D721Med (cell line): ENCODE measurements around the gene BTG2.

Experiments
- DNase-seq: peaks from one replicate; pipeline ENCODE4 v3.0.0; 2011; ENCODE audit warnings: low spot score; ENCODE audit not compliant: insufficient read length
- FAIRE-seq: peaks from 2 replicates; lab custom pipeline; 2011; peaks lifted over from hg19 to GRCh38; lab: Jason Lieb, UNC
- TF ChIP-seq, protein P1 (sequence below): IDR thresholded peaks from 2 replicates; pipeline ENCODE4 v1.5.1; 2012; ENCODE audit warnings: mild to moderate bottlenecking, control low read depth; ENCODE audit not compliant: insufficient read depth; ENCODE audit errors: missing control alignments

BTG2 gene

DNA sequence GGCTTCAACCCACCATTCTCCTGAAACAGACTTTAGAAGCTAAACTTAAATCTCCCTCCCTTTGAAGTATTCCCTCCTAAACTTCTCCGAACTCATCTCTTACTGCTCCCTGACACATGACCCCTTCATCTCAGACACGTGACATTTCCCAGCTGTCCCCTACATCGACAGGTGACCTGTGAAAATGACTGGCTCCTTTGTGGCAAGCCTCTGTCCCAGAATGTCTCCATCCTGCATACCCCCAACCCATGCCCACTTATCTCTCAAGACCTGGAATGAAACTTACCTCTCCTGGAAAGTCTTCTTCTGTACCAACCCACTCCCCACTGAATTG, 41.4 kb downstream of the BTG2 start:
- TF ChIP-seq, protein P1, sequence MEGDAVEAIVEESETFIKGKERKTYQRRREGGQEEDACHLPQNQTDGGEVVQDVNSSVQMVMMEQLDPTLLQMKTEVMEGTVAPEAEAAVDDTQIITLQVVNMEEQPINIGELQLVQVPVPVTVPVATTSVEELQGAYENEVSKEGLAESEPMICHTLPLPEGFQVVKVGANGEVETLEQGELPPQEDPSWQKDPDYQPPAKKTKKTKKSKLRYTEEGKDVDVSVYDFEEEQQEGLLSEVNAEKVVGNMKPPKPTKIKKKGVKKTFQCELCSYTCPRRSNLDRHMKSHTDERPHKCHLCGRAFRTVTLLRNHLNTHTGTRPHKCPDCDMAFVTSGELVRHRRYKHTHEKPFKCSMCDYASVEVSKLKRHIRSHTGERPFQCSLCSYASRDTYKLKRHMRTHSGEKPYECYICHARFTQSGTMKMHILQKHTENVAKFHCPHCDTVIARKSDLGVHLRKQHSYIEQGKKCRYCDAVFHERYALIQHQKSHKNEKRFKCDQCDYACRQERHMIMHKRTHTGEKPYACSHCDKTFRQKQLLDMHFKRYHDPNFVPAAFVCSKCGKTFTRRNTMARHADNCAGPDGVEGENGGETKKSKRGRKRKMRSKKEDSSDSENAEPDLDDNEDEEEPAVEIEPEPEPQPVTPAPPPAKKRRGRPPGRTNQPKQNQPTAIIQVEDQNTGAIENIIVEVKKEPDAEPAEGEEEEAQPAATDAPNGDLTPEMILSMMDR = no peak
- FAIRE-seq (no peak), DNase-seq (no peak)

DNA sequence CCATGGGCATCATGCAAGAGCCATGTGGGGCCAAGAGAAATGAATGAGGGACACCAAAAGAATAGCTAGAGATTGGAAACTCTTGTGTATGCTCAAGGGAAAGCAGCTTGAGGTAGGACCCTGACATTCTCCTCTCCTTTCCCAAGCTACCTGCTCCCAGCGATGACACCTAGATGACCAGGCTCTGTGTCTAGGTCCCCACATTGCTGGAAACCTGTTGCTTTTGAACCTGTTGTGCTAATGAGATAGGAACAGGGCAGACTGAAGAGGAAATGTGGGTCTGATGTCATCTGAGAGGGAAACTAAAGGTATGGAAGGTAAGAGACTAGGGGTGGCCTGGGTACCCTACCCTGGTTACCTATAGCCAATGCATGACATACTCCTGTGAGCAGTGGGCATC, 43.8 kb downstream of the BTG2 start:
- FAIRE-seq (no peak), DNase-seq (no peak)
- TF ChIP-seq, protein P1 = no peak

DNA sequence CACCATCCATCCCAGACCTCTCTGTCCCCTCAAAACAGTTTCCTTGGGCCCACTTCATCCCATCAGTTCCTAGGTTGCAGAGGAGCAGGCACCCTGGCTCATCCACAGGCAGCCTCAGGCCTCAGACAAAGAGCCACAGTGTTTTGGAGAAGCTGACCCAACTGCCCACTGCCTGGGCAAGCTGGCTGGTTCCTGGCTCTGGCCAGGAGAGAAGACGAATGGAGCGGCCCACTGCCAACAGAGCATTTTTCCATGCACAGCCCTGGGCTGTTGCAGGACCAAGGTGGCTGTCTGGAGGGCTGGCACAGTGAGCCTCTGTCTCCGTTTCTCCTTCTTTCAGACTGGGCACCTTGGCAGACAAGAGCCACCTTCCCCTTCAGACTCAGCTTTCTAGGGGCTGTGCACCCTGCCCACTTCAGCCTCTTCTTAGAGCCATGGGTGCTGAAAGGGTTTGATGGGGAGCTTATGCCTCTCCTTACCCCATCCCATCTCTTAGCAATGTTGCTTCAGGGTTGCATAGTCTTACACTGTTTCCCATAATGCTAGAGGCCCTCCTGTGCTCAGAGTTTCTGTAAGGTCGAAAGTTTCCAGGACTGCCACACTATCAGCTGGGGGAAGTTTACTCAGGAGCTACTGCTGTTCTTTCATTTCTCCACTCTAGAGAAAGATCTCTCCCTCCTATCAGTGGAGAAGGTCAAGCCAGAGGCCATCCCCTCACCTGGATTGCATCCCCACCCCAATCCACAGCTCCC, 44.6 kb downstream of the BTG2 start:
- TF ChIP-seq, protein P1 = no peak
- no peak for DNase-seq
- FAIRE-seq = no peak

DNA sequence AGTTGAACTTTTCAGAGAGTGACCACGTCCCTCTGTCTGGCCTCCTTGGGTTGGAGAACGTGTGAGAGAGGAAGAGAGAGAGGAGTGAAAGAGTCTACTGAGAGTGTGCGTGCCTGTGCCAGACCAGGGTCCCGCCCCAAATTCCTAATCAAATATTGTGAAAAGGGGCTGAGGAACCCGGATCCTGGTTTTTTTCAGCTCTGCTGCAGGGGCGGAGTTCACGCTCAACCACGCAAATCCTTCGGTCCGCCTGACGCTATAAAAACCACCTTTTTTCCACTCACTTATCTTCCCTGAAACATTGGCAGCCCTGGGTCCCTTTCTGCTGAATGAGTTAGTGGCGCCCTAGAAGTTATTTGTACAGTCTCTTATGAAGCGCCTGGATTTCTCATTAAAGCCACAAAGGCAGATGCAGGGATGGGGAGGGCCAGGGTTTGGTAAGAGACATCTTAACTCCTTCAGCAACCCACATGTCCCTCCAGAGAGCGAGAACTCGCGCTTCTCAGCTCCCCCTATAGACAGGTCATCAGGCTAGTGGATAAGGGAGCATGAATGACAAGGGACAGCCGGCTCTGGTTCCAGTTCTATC, 45.8 kb downstream of the BTG2 start, which contains the start of gene FMOD:
Gene FMOD, minus strand, starts transcription at position 86 of the 589 bp plus-strand sequence. CDS start 2,852 bp downstream, outside the sequence.
- FAIRE-seq (no peak), DNase-seq (no peak)
- TF ChIP-seq, protein P1 = no peak

DNA sequence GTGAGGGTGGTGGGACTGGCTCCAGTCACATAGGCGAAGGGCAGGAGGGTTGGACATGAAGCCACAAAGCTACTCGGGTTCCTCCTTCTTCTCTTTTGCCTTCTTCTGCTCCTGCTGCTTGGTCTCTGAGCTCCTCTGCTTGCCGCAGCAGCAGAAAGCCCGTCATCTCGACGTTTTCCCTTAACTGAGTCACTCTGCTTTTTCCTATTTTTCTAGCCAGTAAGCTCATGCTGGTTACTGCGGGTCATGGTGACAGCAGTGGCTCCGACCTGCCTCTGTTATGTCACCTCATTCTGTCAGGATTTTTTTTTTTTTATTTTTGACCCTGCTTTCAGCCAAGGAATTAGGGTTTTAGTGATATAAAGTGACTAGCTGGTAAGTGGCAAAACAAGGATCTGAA, 48.2 kb downstream of the BTG2 start:
- DNase-seq (no peak), FAIRE-seq (no peak)
- TF ChIP-seq, protein P1 = no peak

DNA sequence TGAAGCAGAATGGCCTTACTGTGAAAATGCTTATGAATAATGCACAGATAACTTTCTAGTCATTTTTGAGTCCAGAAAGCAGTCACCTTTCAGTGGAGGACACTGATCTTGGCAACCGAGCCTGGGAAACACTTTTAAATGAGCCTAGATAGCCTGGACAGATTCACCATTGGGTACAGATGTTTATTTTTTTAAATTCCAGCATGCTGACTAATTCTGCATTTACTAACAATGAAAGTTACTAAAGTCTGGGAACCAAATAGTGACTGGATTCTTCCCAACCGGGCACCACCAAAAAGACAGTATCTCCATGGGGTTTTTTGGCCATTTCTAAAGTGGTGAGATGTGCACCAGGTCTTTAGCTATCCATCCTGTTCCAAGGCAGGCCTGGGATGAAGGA, 48.9 kb downstream of the BTG2 start:
- TF ChIP-seq, protein P1 = no peak
- FAIRE-seq (no peak), DNase-seq (no peak)

DNA sequence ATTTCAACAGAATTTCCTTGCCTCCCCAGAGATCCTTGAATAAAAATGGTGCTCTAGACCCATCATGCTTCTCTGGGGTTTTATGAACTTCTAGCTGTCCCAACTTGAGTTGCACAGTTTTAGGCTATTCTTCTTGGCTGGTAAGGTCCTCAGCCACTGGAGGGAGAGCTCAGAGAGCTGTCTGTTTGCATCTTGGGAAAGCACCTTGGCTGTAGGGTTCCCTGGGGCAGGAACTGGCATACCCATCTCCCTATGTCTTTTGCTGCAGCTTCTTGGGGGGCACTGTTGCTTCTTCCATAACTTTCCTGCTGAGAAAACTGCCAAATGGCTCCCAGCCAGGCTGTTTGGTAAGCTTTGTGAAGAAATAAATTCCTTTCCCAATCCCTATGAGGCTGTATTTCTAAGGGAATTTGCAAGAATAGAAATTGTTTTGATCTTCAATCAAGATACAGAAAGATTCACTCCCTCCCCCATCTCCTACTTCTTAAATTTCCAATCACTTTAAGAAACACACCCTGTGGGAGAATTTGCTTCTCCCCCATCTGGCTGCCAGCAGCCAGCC, 53.8 kb downstream of the BTG2 start:
- no peak for DNase-seq
- FAIRE-seq = no peak
- TF ChIP-seq, protein P1 = no peak
